Keratinocyte (primary cell): ENCODE results near the gene CCDC9B. TPM values are rescaled to one million over a fixed set of nuclear protein-coding genes. Genes with fewer than 3 reads are reported as not detected.

ENCODE experiments used
- DNase-seq: peaks from one replicate; pipeline ENCODE4 v3.0.0-alpha.2; 2011; ENCODE audit warnings: low read depth, missing footprints, low spot score
- FAIRE-seq: peaks from 2 replicates; lab custom pipeline; 2011; peaks lifted over from hg19 to GRCh38; lab: Jason Lieb, UNC
- H2AFZ ChIP-seq: 2 replicates; pipeline ENCODE4 v1.6.0; 2012; ENCODE audit warnings: low read length, control low read depth, inconsistent platforms; ENCODE audit not compliant: control insufficient read depth
- H3K27ac ChIP-seq: 2 replicates; pipeline ENCODE4 v1.5.1; 2011; ENCODE audit warnings: low read length; ENCODE audit not compliant: control insufficient read depth, insufficient read depth
- H3K27me3 ChIP-seq: 3 replicates; pipeline ENCODE4 v1.6.0; 2011; ENCODE audit warnings: low read length; ENCODE audit not compliant: control insufficient read depth, insufficient read depth; ENCODE audit errors: extremely low read depth
- H3K36me3 ChIP-seq, 2 experiments: 2 replicates in 1 of 2; 3 replicates in 1 of 2; pipeline ENCODE4 v1.5.1; 2011; ENCODE audit warnings: low read length in 2 of 2, mild to moderate bottlenecking in 1 of 2; ENCODE audit not compliant: control insufficient read depth in 2 of 2, insufficient read depth in 2 of 2; ENCODE audit errors: extremely low read depth in 1 of 2
- H3K4me1 ChIP-seq: 3 replicates; pipeline ENCODE4 v1.5.1; 2011; ENCODE audit warnings: low read length; ENCODE audit not compliant: control insufficient read depth, insufficient read depth; ENCODE audit errors: extremely low read depth
- H3K4me2 ChIP-seq: 3 replicates; pipeline ENCODE4 v1.6.0; 2011; ENCODE audit warnings: low read depth, low read length; ENCODE audit not compliant: control insufficient read depth, insufficient read depth; ENCODE audit errors: extremely low read depth
- H3K4me3 ChIP-seq, 3 experiments: fragments of 200-600 bp in 1 of 3; sonication (generic) in 1 of 3; 2 replicates in 2 of 3; 3 replicates in 1 of 3; pipeline ENCODE4 v1.5.1; 2011 to 2016; ENCODE audit warnings: low read length in 3 of 3, mild to moderate bottlenecking in 3 of 3, control low read depth in 2 of 3, inconsistent platforms in 1 of 3, low read depth in 1 of 3, mixed read lengths in 1 of 3, mixed run types in 1 of 3, moderate library complexity in 1 of 3; ENCODE audit not compliant: control insufficient read depth in 2 of 3, insufficient read depth in 2 of 3; ENCODE audit errors: extremely low read depth in 1 of 3
- H3K79me2 ChIP-seq: 2 replicates; pipeline ENCODE4 v1.6.0; 2012; ENCODE audit warnings: low read length; ENCODE audit not compliant: control insufficient read depth, insufficient read depth
- H3K9ac ChIP-seq: 3 replicates; pipeline ENCODE4 v1.6.0; 2011; ENCODE audit warnings: low read length; ENCODE audit not compliant: control insufficient read depth, insufficient read depth; ENCODE audit errors: extremely low read depth
- H3K9me1 ChIP-seq: 3 replicates; pipeline ENCODE4 v1.6.0; 2011; ENCODE audit warnings: low read length; ENCODE audit not compliant: control insufficient read depth, insufficient read depth; ENCODE audit errors: extremely low read depth
- H3K9me3 ChIP-seq: 2 replicates; pipeline ENCODE4 v1.5.1; 2012; ENCODE audit warnings: low read depth, low read length; ENCODE audit not compliant: control insufficient read depth
- H4K20me1 ChIP-seq: 3 replicates; pipeline ENCODE4 v1.6.0; 2011; ENCODE audit warnings: low read length; ENCODE audit not compliant: control insufficient read depth, insufficient read depth; ENCODE audit errors: extremely low read depth
- CTCF ChIP-seq, 3 experiments: IDR thresholded peaks in 1 of 3; conservative IDR thresholded peaks in 1 of 3; optimal IDR thresholded peaks in 1 of 3; 2 replicates in 2 of 3; 3 replicates in 1 of 3; pipeline versions ENCODE3 to v1.5.1; 2011; ENCODE audit warnings: low read length in 3 of 3, mild to moderate bottlenecking in 3 of 3, moderate library complexity in 2 of 3, control low read depth in 1 of 3, inconsistent platforms in 1 of 3; ENCODE audit not compliant: insufficient read depth in 2 of 3; ENCODE audit errors: extremely low read depth in 1 of 3
- EZH2 ChIP-seq: IDR thresholded peaks from one replicate; pipeline ENCODE4 v1.6.1; 2012; ENCODE audit warnings: inconsistent platforms, mild to moderate bottlenecking, low read length, moderate library complexity
- dilution Hi-C: fragments of 300-500 bp; cut with MboI; formaldehyde crosslinking; loops from one replicate; pipeline ENCODE4 v1.7.0; 2020; ENCODE audit warnings: low sequenced_read_pairs; ENCODE audit not compliant: extremely low pct_ligation_motif_present
- polyA plus RNA-seq, 5 experiments: library from polyadenylated mRNA; depleted of rRNA in 3 of 5; stranded (reverse) in 3 of 5; stranded (forward) in 1 of 5; unstranded in 1 of 5; fragments of >200 nt; gene quantifications; 1 replicate in 1 of 5; 2 replicates in 3 of 5; 3 replicates in 1 of 5; pipeline versions ENCODE4 v1.2.1 to v1.2.3, GENCODE V29; 2011 to 2012; ENCODE audit warnings: missing spikeins in 2 of 5, low read depth in 1 of 5, low replicate concordance in 1 of 5

Gene CCDC9B
- polyA plus RNA-seq, 1 donor (not counting 4 experiments of a cell fraction or from before 2014, with no cell fraction given): 9.6 TPM

GRCh38 chr15:40310993-40311392 is 29.7 kb downstream of the CCDC9B start:
- Histone ChIP-seq H2AFZ (no peak overlapping the region), H3K9ac (no peak overlapping the region), H3K27me3 (peaks cover 21% of the 10 kb centered on the region), H3K9me3 (no peaks in the 10 kb centered on the region), H3K36me3 (no peaks in the 10 kb centered on the region), H3K9me1 (no peaks in the 10 kb centered on the region), H3K4me3 (no peak overlapping the region), H3K27ac (no peak overlapping the region), H4K20me1 (peaks cover 4% of the 10 kb centered on the region), H3K4me1 (peaks cover 20% of the 10 kb centered on the region), H3K4me2 (no peak overlapping the region), H3K79me2 (no peaks in the 10 kb centered on the region)
- DNase-seq (no peak), FAIRE-seq (no peak)
- TF ChIP-seq CTCF (optimal IDR thresholded peaks at IDR 0.05 in 1 of 3, IDR thresholded peaks at IDR 0.05 in 1 of 3, conservative IDR thresholded peaks at IDR 0.05 in 1 of 3; ENCODE audit: extremely low read depth in 1 of 3, insufficient read depth in 2 of 3, low read length in 3 of 3) (no peak), EZH2 (no peak)
- dilution Hi-C loops: no loop called here

- Histone ChIP-seq H3K4me1 (peaks cover 19% of the 10 kb centered on the region), H3K9me1 (no peaks in the 10 kb centered on the region), H2AFZ (no peak overlapping the region), H4K20me1 (peaks cover 4% of the 10 kb centered on the region), H3K4me3 (no peak overlapping the region), H3K4me2 (no peak overlapping the region), H3K27me3 (peaks cover 26% of the 10 kb centered on the region), H3K27ac (no peak overlapping the region), H3K79me2 (no peaks in the 10 kb centered on the region), H3K36me3 (no peaks in the 10 kb centered on the region), H3K9me3 (no peaks in the 10 kb centered on the region), H3K9ac (no peak overlapping the region)
- TF ChIP-seq CTCF (optimal IDR thresholded peaks at IDR 0.05 in 1 of 3, IDR thresholded peaks at IDR 0.05 in 1 of 3, conservative IDR thresholded peaks at IDR 0.05 in 1 of 3; ENCODE audit: extremely low read depth in 1 of 3, insufficient read depth in 2 of 3, low read length in 3 of 3) (peak; percentile 65 to 96 (median 73)), EZH2 (no peak)
- DNase-seq: no peak
- dilution Hi-C loops: no loop called here
- no peak for FAIRE-seq
These were observed 30.5 kb downstream of the CCDC9B start for GRCh38 chr15:40310001-40310959.
